Activated T-cell treated with anti-CD3 and anti-CD28 coated beads, Interleukin-2, amount 50 U/mL, for 72 hours (primary cell): Measurements from ENCODE around the gene NUCB2. TPM values are rescaled to one million over a fixed set of nuclear protein-coding genes. Genes with fewer than 3 reads are reported as not detected.

Source experiments
- ATAC-seq, 2 donors: fragments of 150-1000 bp; cut with Tn5 transposase; replicated peaks in 1 of 2; 2 replicates each; pipeline ENCODE4 v1.10.0; 2021; ENCODE audit warnings: moderate library complexity in 2 of 2, mild to moderate bottlenecking in 1 of 2
- DNase-seq, 2 donors: peaks; one replicate each; pipeline ENCODE4 v3.0.0; 2021 to 2022; ENCODE audit warnings: mixed read lengths in 1 of 2
- H3K27ac Mint-ChIP-seq: one replicate; pipeline ENCODE4 v1.8.0; 2022; ENCODE audit warnings: mild to moderate bottlenecking, moderate library complexity, mixed read lengths
- H3K27me3 Mint-ChIP-seq: one replicate; pipeline ENCODE4 v1.8.0; 2022; ENCODE audit warnings: low read depth, mixed read lengths
- H3K36me3 Mint-ChIP-seq, 2 donors: one replicate each; pipeline ENCODE4 v1.8.0; 2022; ENCODE audit warnings: mixed read lengths in 2 of 2, mild to moderate bottlenecking in 1 of 2; ENCODE audit not compliant: insufficient read depth in 2 of 2
- H3K4me1 Mint-ChIP-seq: one replicate; pipeline ENCODE4 v1.8.0; 2022; ENCODE audit warnings: low read depth, mixed read lengths
- H3K4me3 Mint-ChIP-seq, 2 donors: one replicate each; pipeline ENCODE4 v1.8.0; 2022; ENCODE audit warnings: mild to moderate bottlenecking in 2 of 2, mixed read lengths in 2 of 2, moderate library complexity in 2 of 2
- H3K9me3 Mint-ChIP-seq, 2 donors: one replicate each; pipeline ENCODE4 v1.8.0; 2022; ENCODE audit warnings: mixed read lengths in 2 of 2
- total RNA-seq, 2 donors: library from RNA; stranded (reverse); gene quantifications; one replicate each; pipeline ENCODE4 v1.2.3, GENCODE V29; 2022

NUCB2 gene
- total RNA-seq, 2 donors from 2014 or later, result 62.0 to 64.6 TPM

GRCh38 chr11:17353821-17354600 lies 77.5 kb downstream of the NUCB2 start:
- peak overlapping the region; percentile 94 for H3K27ac Mint-ChIP-seq
- no peaks in the 10 kb centered on the region for H3K9me3 Mint-ChIP-seq
- peak overlapping the region; percentile 94 for H3K4me3 Mint-ChIP-seq
- ATAC-seq, result no peak
- H3K36me3 Mint-ChIP-seq, result peaks cover 4% of the 10 kb centered on the region in 2 donors
- peaks cover 21% of the 10 kb centered on the region for H3K27me3 Mint-ChIP-seq
- no peak for DNase-seq
- peaks cover 43% of the 10 kb centered on the region for H3K4me1 Mint-ChIP-seq

DNA sequence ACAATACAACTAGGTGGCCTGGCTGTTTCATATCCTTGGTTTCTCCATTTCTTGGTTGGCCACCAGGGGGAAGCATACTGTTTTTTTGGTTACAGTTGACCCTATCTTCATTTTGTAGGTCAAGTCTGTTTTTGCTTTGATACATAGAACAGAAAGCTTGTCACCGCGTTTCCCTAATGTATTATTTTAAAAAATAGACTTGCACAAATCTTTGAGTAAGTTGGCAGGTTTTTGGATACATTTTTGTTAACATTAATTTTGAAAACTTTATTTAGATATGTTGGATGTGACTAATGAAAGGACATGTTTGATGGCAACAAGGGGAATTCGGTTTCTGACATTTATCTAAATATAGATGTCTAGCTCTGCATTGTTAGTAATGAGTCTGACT lies 78.1 kb downstream of the NUCB2 start:
- H3K27me3 Mint-ChIP-seq, result peaks cover 21% of the 10 kb centered on the region
- peak overlapping the region; percentile 94 for H3K27ac Mint-ChIP-seq
- peaks cover 4% of the 10 kb centered on the region in 2 donors for H3K36me3 Mint-ChIP-seq
- peak overlapping the region; percentile 94 for H3K4me3 Mint-ChIP-seq
- DNase-seq (peak; percentile 69 to 78), ATAC-seq (peak in 1 of 2 donors; percentile 23)
- peaks cover 43% of the 10 kb centered on the region for H3K4me1 Mint-ChIP-seq
- H3K9me3 Mint-ChIP-seq, result no peaks in the 10 kb centered on the region

DNA sequence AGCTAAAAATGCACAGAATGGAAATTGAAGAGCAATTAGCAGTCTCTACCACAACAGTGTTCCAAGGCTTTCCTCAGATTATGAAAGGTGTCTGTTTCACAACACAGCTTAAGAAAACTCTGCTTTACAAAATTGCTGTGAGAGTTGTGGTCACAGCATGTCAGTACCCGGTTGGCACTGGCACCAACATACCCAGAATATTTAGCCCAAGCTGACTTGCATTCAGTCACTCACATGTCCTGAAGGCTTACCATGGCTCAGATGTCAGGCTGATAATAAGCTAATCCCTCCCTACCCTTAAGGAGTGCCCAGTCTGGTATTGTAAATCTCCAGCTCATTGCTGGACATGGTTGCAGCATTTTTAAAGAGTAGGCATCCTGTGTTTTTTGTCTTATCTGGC lies 90.0 kb downstream of the NUCB2 start:
- DNase-seq, result no peak
- H3K4me1 Mint-ChIP-seq, result peaks cover 10% of the 10 kb centered on the region
- H3K36me3 Mint-ChIP-seq, result peaks cover 26 to 31% of the 10 kb centered on the region in 2 donors
- no peak for ATAC-seq
- H3K4me3 Mint-ChIP-seq, result no peak overlapping the region
- H3K27me3 Mint-ChIP-seq, result no peaks in the 10 kb centered on the region
- no peak overlapping the region for H3K27ac Mint-ChIP-seq
- H3K9me3 Mint-ChIP-seq, result peaks cover 8 to 17% of the 10 kb centered on the region in 2 donors

GRCh38 chr11:17368551-17368950 lies 92.0 kb downstream of the NUCB2 start:
- ATAC-seq (peak; percentile 54 to 75), DNase-seq (no peak)
- Mint-ChIP-seq H3K4me3 (no peak overlapping the region), H3K36me3 (peaks cover 36 to 42% of the 10 kb centered on the region in 2 donors), H3K4me1 (peaks cover 10% of the 10 kb centered on the region), H3K27ac (no peak overlapping the region), H3K9me3 (peaks cover 13 to 25% of the 10 kb centered on the region in 2 donors), H3K27me3 (no peaks in the 10 kb centered on the region)

- DNase-seq (no peak), ATAC-seq (peak; percentile 63 to 75)
- Mint-ChIP-seq H3K36me3 (peaks cover 37 to 42% of the 10 kb centered on the region in 2 donors), H3K4me3 (no peak overlapping the region), H3K27ac (no peak overlapping the region), H3K27me3 (no peaks in the 10 kb centered on the region), H3K9me3 (peaks cover 13 to 25% of the 10 kb centered on the region in 2 donors), H3K4me1 (peaks cover 10% of the 10 kb centered on the region)
Measured at GRCh38 chr11:17369094-17369493, 92.6 kb downstream of the NUCB2 start.

- DNase-seq, result no peak
- H3K27ac Mint-ChIP-seq, result no peak overlapping the region
- peaks cover 37 to 42% of the 10 kb centered on the region in 2 donors for H3K36me3 Mint-ChIP-seq
- no peak for ATAC-seq
- peaks cover 10% of the 10 kb centered on the region for H3K4me1 Mint-ChIP-seq
- H3K9me3 Mint-ChIP-seq, result peaks cover 13 to 25% of the 10 kb centered on the region in 2 donors
- no peak overlapping the region for H3K4me3 Mint-ChIP-seq
- no peaks in the 10 kb centered on the region for H3K27me3 Mint-ChIP-seq
Measured at GRCh38 chr11:17369684-17370243, 93.2 kb downstream of the NUCB2 start.

DNA sequence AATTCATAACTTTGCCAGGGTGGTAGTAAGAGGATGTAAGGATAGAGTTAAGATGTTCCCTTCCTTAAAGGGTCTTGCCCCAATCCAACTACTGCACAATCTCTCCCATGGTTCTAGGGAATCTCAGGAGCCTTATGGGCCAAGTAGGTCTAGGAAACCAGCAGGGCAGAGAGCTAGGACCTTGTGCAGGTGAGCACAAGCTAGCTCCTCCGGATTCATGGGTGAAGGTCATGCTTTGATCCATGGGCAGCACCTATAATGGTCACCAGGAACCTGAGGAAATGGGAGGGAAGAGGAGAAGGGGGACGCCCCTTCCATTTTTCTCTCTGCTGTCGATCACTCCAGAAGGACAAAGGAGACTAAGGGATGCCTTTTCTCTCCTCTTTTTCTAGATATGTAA lies 95.1 kb downstream of the NUCB2 start:
- H3K27ac Mint-ChIP-seq, result no peak overlapping the region
- DNase-seq, result no peak
- H3K27me3 Mint-ChIP-seq, result no peaks in the 10 kb centered on the region
- no peak for ATAC-seq
- H3K4me1 Mint-ChIP-seq, result peaks cover 10% of the 10 kb centered on the region
- peaks cover 13 to 25% of the 10 kb centered on the region in 2 donors for H3K9me3 Mint-ChIP-seq
- peaks cover 37 to 42% of the 10 kb centered on the region in 2 donors for H3K36me3 Mint-ChIP-seq
- H3K4me3 Mint-ChIP-seq, result no peak overlapping the region

GRCh38 chr11:17375547-17375946 lies 99.0 kb downstream of the NUCB2 start:
- Mint-ChIP-seq H3K4me3 (no peak overlapping the region), H3K27ac (no peak overlapping the region), H3K4me1 (no peaks in the 10 kb centered on the region), H3K27me3 (no peaks in the 10 kb centered on the region), H3K36me3 (peaks cover 22 to 25% of the 10 kb centered on the region in 2 donors), H3K9me3 (peaks cover 13 to 15% of the 10 kb centered on the region in 2 donors)
- DNase-seq (no peak), ATAC-seq (no peak)

DNA sequence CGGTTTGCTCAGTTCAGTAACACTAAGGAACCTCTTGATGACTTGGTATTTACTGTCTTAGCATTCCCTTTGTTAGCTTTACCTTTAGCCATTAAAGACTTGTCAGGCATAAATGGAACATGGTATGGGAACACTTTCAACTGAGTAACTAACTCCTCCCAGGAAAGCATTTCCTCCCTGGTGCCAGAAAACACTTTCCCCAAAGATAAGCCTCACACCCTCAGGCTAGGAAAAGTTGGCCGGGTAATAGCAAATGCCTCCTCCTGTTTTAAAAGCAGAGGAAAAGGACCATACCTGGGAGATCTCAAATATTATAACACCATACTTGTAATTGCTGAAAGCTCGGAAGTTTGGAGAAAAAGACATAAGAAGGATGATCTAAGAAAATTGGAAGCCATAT lies 100.0 kb downstream of the NUCB2 start:
- H3K9me3 Mint-ChIP-seq, result peaks cover 5 to 8% of the 10 kb centered on the region in 2 donors
- ATAC-seq (no peak), DNase-seq (no peak)
- H3K4me1 Mint-ChIP-seq, result no peaks in the 10 kb centered on the region
- no peak overlapping the region for H3K27ac Mint-ChIP-seq
- H3K36me3 Mint-ChIP-seq, result peaks cover 14 to 16% of the 10 kb centered on the region in 2 donors
- H3K4me3 Mint-ChIP-seq, result no peak overlapping the region
- H3K27me3 Mint-ChIP-seq, result no peaks in the 10 kb centered on the region

DNA sequence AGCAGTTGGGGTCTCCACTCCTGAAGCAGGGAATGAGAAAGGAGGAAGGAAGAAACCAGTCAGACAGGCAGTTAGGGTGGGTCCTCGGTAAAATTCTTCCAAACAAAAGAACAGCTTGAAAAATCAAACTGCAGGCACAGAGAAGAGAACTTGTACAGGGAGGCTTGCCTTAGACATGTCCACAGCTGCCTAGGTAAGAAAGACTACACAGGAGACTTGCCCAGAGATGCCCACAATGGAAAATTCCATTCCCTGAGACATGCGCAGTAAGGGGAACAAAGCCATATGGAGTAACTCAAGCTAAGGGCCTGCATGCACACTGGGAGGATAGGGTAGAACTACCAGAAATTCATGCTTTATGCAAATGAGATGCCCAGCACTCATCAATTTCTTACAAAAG lies 102.1 kb downstream of the NUCB2 start:
- no peak overlapping the region for H3K27ac Mint-ChIP-seq
- H3K4me1 Mint-ChIP-seq, result no peaks in the 10 kb centered on the region
- H3K4me3 Mint-ChIP-seq, result no peak overlapping the region
- peaks cover 0 to 3% of the 10 kb centered on the region in 2 donors for H3K36me3 Mint-ChIP-seq
- H3K27me3 Mint-ChIP-seq, result no peaks in the 10 kb centered on the region
- DNase-seq (no peak), ATAC-seq (no peak)
- H3K9me3 Mint-ChIP-seq, result no peaks in the 10 kb centered on the region

DNA sequence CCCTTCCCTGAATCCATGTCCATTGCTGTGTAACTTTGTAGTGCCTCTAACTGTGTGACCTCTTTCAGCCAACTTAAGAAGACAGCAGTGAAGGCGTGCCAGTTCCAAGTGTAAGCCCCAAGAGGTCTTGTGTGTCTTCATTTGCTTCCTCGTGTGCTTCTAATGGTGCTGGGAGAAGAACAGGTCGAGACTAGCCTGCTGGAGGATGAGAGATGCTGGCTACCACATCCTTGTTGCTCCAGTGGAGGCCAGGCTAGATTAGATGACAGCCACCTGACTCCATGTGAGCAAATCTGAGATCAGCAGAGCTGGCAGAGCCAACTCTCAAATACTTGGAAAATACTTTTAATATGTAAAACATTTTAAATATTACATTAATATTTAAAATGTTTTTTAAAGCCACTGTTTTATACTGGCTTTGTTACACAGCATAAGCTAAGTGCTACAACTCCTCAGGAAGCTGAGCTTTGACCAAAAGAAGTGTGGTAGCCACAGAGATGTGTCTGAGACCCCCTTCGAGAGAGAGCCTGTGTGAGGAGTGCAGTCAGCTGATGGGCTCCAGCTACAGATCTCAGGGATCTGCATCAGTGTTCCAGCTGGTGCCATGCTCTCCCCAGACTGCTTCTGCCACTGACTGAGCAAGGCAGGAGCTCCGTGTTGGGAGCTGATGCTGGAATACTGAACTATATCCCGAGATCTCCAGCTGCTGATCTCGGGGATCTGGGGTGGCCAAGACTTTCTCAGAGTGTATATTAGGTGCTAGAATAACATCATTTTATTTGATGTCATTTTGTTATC lies 103.0 kb downstream of the NUCB2 start:
- Mint-ChIP-seq H3K4me3 (no peak overlapping the region), H3K4me1 (no peaks in the 10 kb centered on the region), H3K27me3 (no peaks in the 10 kb centered on the region), H3K27ac (no peak overlapping the region), H3K9me3 (no peaks in the 10 kb centered on the region), H3K36me3 (peaks cover 0 to 2% of the 10 kb centered on the region in 2 donors)
- ATAC-seq (no peak), DNase-seq (no peak)

DNA sequence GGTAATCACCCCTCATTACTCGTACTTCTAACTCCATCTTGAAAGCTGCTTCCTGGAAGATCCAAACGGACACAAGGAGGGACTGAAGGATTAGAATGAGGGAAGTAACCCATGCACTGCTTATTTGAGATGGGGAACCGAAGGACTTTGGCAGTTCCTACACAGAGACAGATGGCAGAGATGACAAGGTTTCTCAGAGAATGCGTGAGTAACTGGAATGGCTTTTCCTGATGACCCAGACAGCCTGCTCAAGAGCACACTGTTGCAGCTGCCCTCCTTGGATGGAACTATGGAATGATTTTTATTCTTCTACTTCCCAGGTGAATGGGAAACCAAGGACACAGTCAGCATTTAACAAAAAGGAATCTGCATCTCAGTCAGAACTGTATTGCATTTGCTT lies 104.6 kb downstream of the NUCB2 start:
- no peaks in the 10 kb centered on the region for H3K27me3 Mint-ChIP-seq
- no peaks in the 10 kb centered on the region for H3K9me3 Mint-ChIP-seq
- no peak for ATAC-seq
- H3K4me3 Mint-ChIP-seq, result no peak overlapping the region
- peaks cover 0 to 2% of the 10 kb centered on the region in 2 donors for H3K36me3 Mint-ChIP-seq
- H3K27ac Mint-ChIP-seq, result no peak overlapping the region
- H3K4me1 Mint-ChIP-seq, result no peaks in the 10 kb centered on the region
- DNase-seq, result no peak
